GM23338 (cell line): ENCODE data around the gene PRPSAP2.
"Not testable (repeated sequence)": the region's sequence is repeated elsewhere in the genome, so short reads cannot be mapped to it uniquely, and the experiment has no call there.

ENCODE experiments used
- EZH2 ChIP-seq: fragments of 200-600 bp; sonication (generic); IDR thresholded peaks from one replicate; pipeline ENCODE4 v1.8.0; 2017; ENCODE audit warnings: antibody characterized with exemption, mild to moderate bottlenecking, low read depth; ENCODE audit not compliant: unreplicated experiment
- EZH2phosphoT487 ChIP-seq: fragments of 200-600 bp; sonication (generic); IDR thresholded peaks from one replicate; pipeline ENCODE4 v1.8.1; 2018; ENCODE audit warnings: antibody characterized with exemption; ENCODE audit not compliant: unreplicated experiment
- JUNB ChIP-seq: IDR thresholded peaks from one replicate; pipeline ENCODE4 v1.6.1; 2016; ENCODE audit warnings: antibody characterized with exemption; ENCODE audit not compliant: unreplicated experiment
- NANOG ChIP-seq: IDR thresholded peaks from 2 replicates; pipeline ENCODE4 v1.6.1; 2016; ENCODE audit warnings: antibody characterized with exemption, borderline replicate concordance
- TF ChIP-seq, protein P1 (sequence below), 2 experiments: fragments of 200-600 bp in 1 of 2; sonication (generic) in 1 of 2; conservative IDR thresholded peaks; 2 replicates each; pipeline versions ENCODE4 v1.5.1 to v1.6.1; 2016 to 2017; ENCODE audit warnings: antibody characterized with exemption in 2 of 2, low read depth in 2 of 2, mild to moderate bottlenecking in 2 of 2, moderate library complexity in 1 of 2
- TF ChIP-seq, protein P2 (sequence below): IDR thresholded peaks from 2 replicates; pipeline ENCODE4 v1.6.1; 2016; ENCODE audit warnings: antibody characterized with exemption

- not testable (repeated sequence) for TF ChIP-seq EZH2phosphoT487, JUNB, NANOG, EZH2
- TF ChIP-seq, protein P1, sequence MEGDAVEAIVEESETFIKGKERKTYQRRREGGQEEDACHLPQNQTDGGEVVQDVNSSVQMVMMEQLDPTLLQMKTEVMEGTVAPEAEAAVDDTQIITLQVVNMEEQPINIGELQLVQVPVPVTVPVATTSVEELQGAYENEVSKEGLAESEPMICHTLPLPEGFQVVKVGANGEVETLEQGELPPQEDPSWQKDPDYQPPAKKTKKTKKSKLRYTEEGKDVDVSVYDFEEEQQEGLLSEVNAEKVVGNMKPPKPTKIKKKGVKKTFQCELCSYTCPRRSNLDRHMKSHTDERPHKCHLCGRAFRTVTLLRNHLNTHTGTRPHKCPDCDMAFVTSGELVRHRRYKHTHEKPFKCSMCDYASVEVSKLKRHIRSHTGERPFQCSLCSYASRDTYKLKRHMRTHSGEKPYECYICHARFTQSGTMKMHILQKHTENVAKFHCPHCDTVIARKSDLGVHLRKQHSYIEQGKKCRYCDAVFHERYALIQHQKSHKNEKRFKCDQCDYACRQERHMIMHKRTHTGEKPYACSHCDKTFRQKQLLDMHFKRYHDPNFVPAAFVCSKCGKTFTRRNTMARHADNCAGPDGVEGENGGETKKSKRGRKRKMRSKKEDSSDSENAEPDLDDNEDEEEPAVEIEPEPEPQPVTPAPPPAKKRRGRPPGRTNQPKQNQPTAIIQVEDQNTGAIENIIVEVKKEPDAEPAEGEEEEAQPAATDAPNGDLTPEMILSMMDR (conservative IDR thresholded peaks at IDR 0.05; ENCODE audit: low read depth in 2 of 2), result not testable (repeated sequence)
- TF ChIP-seq, protein P2, sequence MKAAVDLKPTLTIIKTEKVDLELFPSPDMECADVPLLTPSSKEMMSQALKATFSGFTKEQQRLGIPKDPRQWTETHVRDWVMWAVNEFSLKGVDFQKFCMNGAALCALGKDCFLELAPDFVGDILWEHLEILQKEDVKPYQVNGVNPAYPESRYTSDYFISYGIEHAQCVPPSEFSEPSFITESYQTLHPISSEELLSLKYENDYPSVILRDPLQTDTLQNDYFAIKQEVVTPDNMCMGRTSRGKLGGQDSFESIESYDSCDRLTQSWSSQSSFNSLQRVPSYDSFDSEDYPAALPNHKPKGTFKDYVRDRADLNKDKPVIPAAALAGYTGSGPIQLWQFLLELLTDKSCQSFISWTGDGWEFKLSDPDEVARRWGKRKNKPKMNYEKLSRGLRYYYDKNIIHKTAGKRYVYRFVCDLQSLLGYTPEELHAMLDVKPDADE, result not testable (repeated sequence)
These were observed 36.5 kb upstream of the PRPSAP2 start for GRCh38 chr17:18821430-18821829.
